ENCODE data around the gene GABRB1. TPM values are rescaled to one million over a fixed set of nuclear protein-coding genes. Genes with fewer than 3 reads are reported as not detected.

The GABRB1 gene
- total and polyA plus RNA-seq, 2 donors (not counting 3 experiments of a cell fraction or from before 2014, with no cell fraction given): not detected

DNA sequence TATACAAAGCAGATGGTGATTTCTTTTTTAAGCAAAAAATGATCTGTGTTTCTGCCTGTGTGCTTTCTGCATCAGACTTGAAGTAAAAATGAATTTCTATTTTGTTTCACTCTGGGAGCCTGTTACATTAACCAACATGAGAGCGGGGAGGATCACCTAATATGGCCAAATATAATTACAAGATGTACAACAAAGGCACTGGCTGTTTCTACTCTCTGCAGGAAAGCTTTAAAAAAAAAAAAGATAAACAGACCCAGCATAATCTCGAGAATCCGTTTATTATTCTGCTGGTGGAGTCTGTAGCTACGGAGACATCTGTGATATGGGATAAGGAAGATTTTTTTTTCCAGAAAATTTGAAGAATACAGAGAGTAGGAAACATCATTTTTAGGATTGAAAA is 328.5 kb downstream of the GABRB1 start:
- H3K9me3 ChIP-seq (replicated peaks; ENCODE audit: control insufficient read depth, insufficient read depth, low read length): no peaks in the 10 kb centered on the region
- H3K36me3 ChIP-seq (ENCODE audit: control insufficient read depth in 2 of 2, extremely low read depth in 1 of 2, insufficient read depth in 2 of 2, low read length in 2 of 2): no peaks in the 10 kb centered on the region
- H4K20me1 ChIP-seq (replicated peaks; ENCODE audit: control insufficient read depth, extremely low read depth, insufficient read depth, low read length): no peaks in the 10 kb centered on the region
- no peaks in the 10 kb centered on the region for H3K79me2 ChIP-seq (ENCODE audit: control insufficient read depth, insufficient read depth, low read length)
- no peak overlapping the region for H3K4me2 ChIP-seq (ENCODE audit: insufficient read depth, low read length)
- H3K27ac ChIP-seq (ENCODE audit: insufficient read depth, low read depth, low read length): no peak overlapping the region
- no peaks in the 10 kb centered on the region for H3K9me1 ChIP-seq (replicated peaks; ENCODE audit: control insufficient read depth, extremely low read depth, insufficient read depth, low read length)
- H3K9ac ChIP-seq (replicated peaks; ENCODE audit: extremely low read depth, insufficient read depth, low read length): no peak overlapping the region
- H3K4me1 ChIP-seq (ENCODE audit: control insufficient read depth, extremely low read depth, insufficient read depth, low read length): no peaks in the 10 kb centered on the region
- CTCF ChIA-PET: interaction anchor here (0.8 to 1.4 kb wide), 2 partner anchors 41 to 574 kb away, joined by 3 read pairs; no protein-coding TSS in a partner anchor
- no peak for TF ChIP-seq POLR2A (IDR thresholded peaks at IDR 0.05; ENCODE audit: low read depth, low read length)
- no peak for TF ChIP-seq FOS (IDR thresholded peaks at IDR 0.05; ENCODE audit: borderline replicate concordance, insufficient read depth, low read length)
- TF ChIP-seq JUN (IDR thresholded peaks at IDR 0.05; ENCODE audit: borderline replicate concordance, insufficient read depth, insufficient read length, low read depth): no peak
- no peak for TF ChIP-seq EZH2 (IDR thresholded peaks at IDR 0.05; ENCODE audit: borderline replicate concordance, low read depth, low read length, severe bottlenecking)
- H3K27me3 ChIP-seq (ENCODE audit: control insufficient read depth in 2 of 2, insufficient read depth in 2 of 2, low read length in 2 of 2): no peaks in the 10 kb centered on the region
- FAIRE-seq (no peak), DNase-seq (ENCODE audit: low read depth, low spot score) (no peak)
- no peak overlapping the region for H2AFZ ChIP-seq (ENCODE audit: low read depth, low read length)
- no TSS peak for BruUV-seq (replicated peaks)
- H3K4me3 ChIP-seq (replicated peaks in 1 of 3; ENCODE audit: insufficient read depth in 1 of 3, low read depth in 1 of 3, low read length in 3 of 3): no peak overlapping the region
- dilution Hi-C loops (cut with MboI; ENCODE audit: extremely low pct_ligation_motif_present, low sequenced_read_pairs): no loop called here
- POLR2A ChIA-PET: no interaction called here
- intact Hi-C loops (cut with micrococcal nuclease): no loop called here

DNA sequence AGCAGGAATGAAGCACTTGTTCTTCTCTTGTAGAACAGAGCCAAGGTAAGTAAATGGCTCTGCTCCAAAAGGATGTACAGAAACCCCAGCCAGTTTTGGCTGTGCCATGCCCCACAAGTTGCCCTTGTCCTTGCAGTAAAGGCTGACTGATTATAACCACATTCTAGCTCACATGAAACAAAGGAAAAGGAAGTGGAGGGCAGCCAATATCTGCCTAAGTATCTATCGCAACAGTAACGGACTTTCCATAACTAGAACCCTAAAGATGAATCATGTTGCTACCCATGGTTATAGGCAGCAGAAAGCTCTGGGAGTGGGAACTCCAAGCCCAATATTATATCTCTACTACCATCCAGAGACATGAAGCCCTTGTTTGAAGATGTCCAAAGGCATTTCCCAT is 336.4 kb downstream of the GABRB1 start:
- Histone ChIP-seq H3K4me3 (replicated peaks in 1 of 3; ENCODE audit: insufficient read depth in 1 of 3, low read depth in 1 of 3, low read length in 3 of 3) (no peak overlapping the region), H4K20me1 (replicated peaks; ENCODE audit: control insufficient read depth, extremely low read depth, insufficient read depth, low read length) (no peaks in the 10 kb centered on the region), H3K27me3 (ENCODE audit: control insufficient read depth in 2 of 2, insufficient read depth in 2 of 2, low read length in 2 of 2) (no peaks in the 10 kb centered on the region), H3K79me2 (ENCODE audit: control insufficient read depth, insufficient read depth, low read length) (no peaks in the 10 kb centered on the region), H3K4me2 (ENCODE audit: insufficient read depth, low read length) (no peak overlapping the region), H3K4me1 (ENCODE audit: control insufficient read depth, extremely low read depth, insufficient read depth, low read length) (no peaks in the 10 kb centered on the region), H3K36me3 (ENCODE audit: control insufficient read depth in 2 of 2, extremely low read depth in 1 of 2, insufficient read depth in 2 of 2, low read length in 2 of 2) (no peaks in the 10 kb centered on the region), H3K27ac (ENCODE audit: insufficient read depth, low read depth, low read length) (no peak overlapping the region), H3K9me3 (replicated peaks; ENCODE audit: control insufficient read depth, insufficient read depth, low read length) (no peaks in the 10 kb centered on the region), H3K9ac (replicated peaks; ENCODE audit: extremely low read depth, insufficient read depth, low read length) (no peak overlapping the region), H3K9me1 (replicated peaks; ENCODE audit: control insufficient read depth, extremely low read depth, insufficient read depth, low read length) (no peaks in the 10 kb centered on the region), H2AFZ (ENCODE audit: low read depth, low read length) (no peak overlapping the region)
- no TSS peak for BruUV-seq (replicated peaks)
- ChIA-PET POLR2A (no interaction called here), CTCF (no interaction called here)
- dilution Hi-C loops (cut with MboI; ENCODE audit: extremely low pct_ligation_motif_present, low sequenced_read_pairs) (no loop called here), intact Hi-C loops (cut with micrococcal nuclease) (no loop called here)
- FAIRE-seq (no peak), DNase-seq (ENCODE audit: low read depth, low spot score) (no peak)
- TF ChIP-seq POLR2AphosphoS5 (IDR thresholded peaks at IDR 0.05; ENCODE audit: insufficient read depth, low read depth, low read length) (no peak), POLR2A (IDR thresholded peaks at IDR 0.05; ENCODE audit: low read depth, low read length) (no peak), EZH2 (IDR thresholded peaks at IDR 0.05; ENCODE audit: borderline replicate concordance, low read depth, low read length, severe bottlenecking) (no peak), JUN (IDR thresholded peaks at IDR 0.05; ENCODE audit: borderline replicate concordance, insufficient read depth, insufficient read length, low read depth) (no peak), MYC (IDR thresholded peaks at IDR 0.05; ENCODE audit: low read depth, low read length) (no peak), GATA2 (IDR thresholded peaks at IDR 0.05; ENCODE audit: insufficient read depth, insufficient read length, low read depth, low read length) (no peak)
- TF ChIP-seq, protein P1, sequence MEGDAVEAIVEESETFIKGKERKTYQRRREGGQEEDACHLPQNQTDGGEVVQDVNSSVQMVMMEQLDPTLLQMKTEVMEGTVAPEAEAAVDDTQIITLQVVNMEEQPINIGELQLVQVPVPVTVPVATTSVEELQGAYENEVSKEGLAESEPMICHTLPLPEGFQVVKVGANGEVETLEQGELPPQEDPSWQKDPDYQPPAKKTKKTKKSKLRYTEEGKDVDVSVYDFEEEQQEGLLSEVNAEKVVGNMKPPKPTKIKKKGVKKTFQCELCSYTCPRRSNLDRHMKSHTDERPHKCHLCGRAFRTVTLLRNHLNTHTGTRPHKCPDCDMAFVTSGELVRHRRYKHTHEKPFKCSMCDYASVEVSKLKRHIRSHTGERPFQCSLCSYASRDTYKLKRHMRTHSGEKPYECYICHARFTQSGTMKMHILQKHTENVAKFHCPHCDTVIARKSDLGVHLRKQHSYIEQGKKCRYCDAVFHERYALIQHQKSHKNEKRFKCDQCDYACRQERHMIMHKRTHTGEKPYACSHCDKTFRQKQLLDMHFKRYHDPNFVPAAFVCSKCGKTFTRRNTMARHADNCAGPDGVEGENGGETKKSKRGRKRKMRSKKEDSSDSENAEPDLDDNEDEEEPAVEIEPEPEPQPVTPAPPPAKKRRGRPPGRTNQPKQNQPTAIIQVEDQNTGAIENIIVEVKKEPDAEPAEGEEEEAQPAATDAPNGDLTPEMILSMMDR (IDR thresholded peaks at IDR 0.05; ENCODE audit: extremely low read depth in 1 of 2, insufficient read depth in 1 of 2, low read depth in 1 of 2, low read length in 2 of 2): no peak
- TF ChIP-seq, protein P2, sequence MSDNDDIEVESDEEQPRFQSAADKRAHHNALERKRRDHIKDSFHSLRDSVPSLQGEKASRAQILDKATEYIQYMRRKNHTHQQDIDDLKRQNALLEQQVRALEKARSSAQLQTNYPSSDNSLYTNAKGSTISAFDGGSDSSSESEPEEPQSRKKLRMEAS (IDR thresholded peaks at IDR 0.05; ENCODE audit: insufficient read depth, insufficient read length): no peak

Data from endothelial cell of umbilical vein (primary cell).